GM12878 (cell line): Measurements from ENCODE around the gene RNF38. TPM values are rescaled to one million over a fixed set of nuclear protein-coding genes. Genes with fewer than 3 reads are reported as not detected.

Experiments
- ATAC-seq: fragments of 200-7000 bp; cut with Tn5 transposase; 3 replicates; pipeline ENCODE4 v1.9.1; 2020; ENCODE audit warnings: mild to moderate bottlenecking, moderate library complexity
- BruUV-seq: library from RNA; stranded (reverse); fragments of 400-500 nt; replicated peaks from 2 replicates; lab custom pipeline; 2021; lab: Mats Ljungman, UMichigan
- CTCF ChIA-PET: fragments of 300-600 bp; sonication (Branson Sonifier 250); formaldehyde crosslinking; extraction: SDS; loops from one replicate; lab custom pipeline; 2021; ENCODE audit warnings: inconsistent platforms; lab: Yijun Ruan, JAX
- POLR2A ChIA-PET: fragments of 350-600 bp; formaldehyde crosslinking; extraction: SDS; loops from one replicate; lab custom pipeline; 2021; ENCODE audit warnings: inconsistent platforms; lab: Charles Lee
- RAD21 ChIA-PET: fragments of 300-600 bp; sonication (Branson Sonifier 250); formaldehyde crosslinking; loops from one replicate; lab custom pipeline; 2023; ENCODE audit warnings: antibody characterized with exemption; ENCODE audit not compliant: unreplicated experiment; lab: Charles Lee
- SMC1A ChIA-PET: fragments of 300-600 bp; sonication (Branson Sonifier 250); formaldehyde crosslinking; loops from one replicate; lab custom pipeline; 2023; ENCODE audit not compliant: unreplicated experiment, uncharacterized antibody; lab: Charles Lee
- DNase-seq: peaks from one replicate; pipeline ENCODE4 v3.0.0-alpha.2; 2011; ENCODE audit warnings: low read depth, low spot score
- FAIRE-seq: peaks from 3 replicates; lab custom pipeline; 2011; peaks lifted over from hg19 to GRCh38; lab: Jason Lieb, UNC
- H2AFZ ChIP-seq: 2 replicates; pipeline ENCODE4 v1.6.0; 2011; ENCODE audit warnings: low read depth, low read length, control low read depth; ENCODE audit not compliant: control insufficient read depth
- H3K27ac ChIP-seq: 2 replicates; pipeline ENCODE4 v1.5.1; 2011; ENCODE audit warnings: control low read depth; ENCODE audit not compliant: control insufficient read depth, insufficient read depth
- H3K27me3 ChIP-seq, 2 experiments: replicated peaks in 1 of 2; 2 replicates each; pipeline versions ENCODE4 v1.6.0 to v1.6.1; 2011; ENCODE audit warnings: low read length in 1 of 2; ENCODE audit not compliant: control insufficient read depth in 2 of 2, insufficient read depth in 2 of 2
- H3K36me3 ChIP-seq, 2 experiments: 2 replicates each; pipeline ENCODE4 v1.5.1; 2011; ENCODE audit warnings: low read length in 1 of 2; ENCODE audit not compliant: control insufficient read depth in 2 of 2, insufficient read depth in 2 of 2
- H3K4me1 ChIP-seq: 2 replicates; pipeline ENCODE4 v1.6.1; 2011; ENCODE audit warnings: mild to moderate bottlenecking, low read length, moderate library complexity, mixed read lengths; ENCODE audit not compliant: control insufficient read depth, insufficient read depth
- H3K4me2 ChIP-seq: 2 replicates; pipeline ENCODE4 v1.6.0; 2011; ENCODE audit warnings: control low read depth; ENCODE audit not compliant: control insufficient read depth, insufficient read depth
- H3K4me3 ChIP-seq: fragments of 200-600 bp; sonication (generic); 2 replicates; pipeline ENCODE4 v1.5.1; 2016
- H3K79me2 ChIP-seq: 2 replicates; pipeline ENCODE4 v1.6.0; 2011; ENCODE audit warnings: low read length; ENCODE audit not compliant: control insufficient read depth, insufficient read depth
- H3K9ac ChIP-seq: 2 replicates; pipeline ENCODE4 v1.8.0; 2011; ENCODE audit warnings: low read length, control low read depth, mixed read lengths; ENCODE audit not compliant: control insufficient read depth, insufficient read depth
- H3K9me3 ChIP-seq: replicated peaks from 3 replicates; pipeline ENCODE4 v1.5.1; 2011; ENCODE audit warnings: mild to moderate bottlenecking, low read length; ENCODE audit not compliant: control insufficient read depth, insufficient read depth
- H4K20me1 ChIP-seq: 2 replicates; pipeline ENCODE4 v1.6.0; 2011; ENCODE audit not compliant: control insufficient read depth, insufficient read depth
- BMI1 ChIP-seq: fragments of 450-650 bp; IDR thresholded peaks from 2 replicates; pipeline ENCODE4 v1.6.1; 2016; ENCODE audit warnings: mild to moderate bottlenecking, moderate library complexity, borderline replicate concordance
- MTA2 ChIP-seq: fragments of 450-650 bp; IDR thresholded peaks from 2 replicates; pipeline ENCODE4 v1.6.1; 2016; ENCODE audit warnings: low read depth, mild to moderate bottlenecking, moderate library complexity
- NBN ChIP-seq: fragments of 450-650 bp; IDR thresholded peaks from 2 replicates; pipeline ENCODE4 v1.6.1; 2016
- PAX5 ChIP-seq: IDR thresholded peaks from 2 replicates; pipeline ENCODE4 v1.6.1; 2011; ENCODE audit warnings: low read depth, low read length, borderline replicate concordance
- PAX8 ChIP-seq: fragments of 450-650 bp; IDR thresholded peaks from 2 replicates; pipeline ENCODE4 v1.6.1; 2017; ENCODE audit warnings: mild to moderate bottlenecking, moderate library complexity
- PBX3 ChIP-seq: IDR thresholded peaks from 2 replicates; pipeline ENCODE4 v1.6.1; 2011; ENCODE audit warnings: mild to moderate bottlenecking, low read depth, low read length, moderate library complexity; ENCODE audit not compliant: insufficient replicate concordance
- POLR2AphosphoS5 ChIP-seq: IDR thresholded peaks from 2 replicates; pipeline ENCODE4 v1.6.1; 2011; ENCODE audit warnings: mild to moderate bottlenecking, low read length, inconsistent platforms
- RCOR1 ChIP-seq: conservative IDR thresholded peaks from 2 replicates; pipeline ENCODE4 v1.6.1; 2012; ENCODE audit warnings: low read depth, low read length, improper control_type of control experiment
- SIX5 ChIP-seq: IDR thresholded peaks from 2 replicates; pipeline ENCODE4 v1.6.1; 2011; ENCODE audit warnings: mild to moderate bottlenecking, low read depth, low read length, moderate library complexity; ENCODE audit not compliant: severe bottlenecking
- WGBS: methylation state at CpG from one replicate; pipeline ENCODE4 v1.1.6; 2016; ENCODE audit warnings: low lambda C conversion rate; ENCODE audit not compliant: insufficient replicate concordance, insufficient coverage; ENCODE audit errors: missing lambda C conversion rate; 5-methylcytosine and 5-hydroxymethylcytosine counted together
- in situ Hi-C: fragments of 300-500 bp; cut with MboI; formaldehyde crosslinking; loops from 9 replicates; pipeline ENCODE4 v1.14.3; 2018; ENCODE audit warnings: mixed read lengths
- intact Hi-C: fragments of 100-400 bp; cut with micrococcal nuclease; formaldehyde crosslinking; loops from one replicate; pipeline ENCODE4 v1.14.2; 2022; ENCODE audit not compliant: unreplicated experiment
- polyA plus RNA-seq, 11 experiments: library from polyadenylated mRNA; depleted of rRNA in 4 of 11; unstranded in 6 of 11; stranded (reverse) in 5 of 11; fragments of >200 nt; fragmentation: Nextera tagmentation in 4 of 11; fragmentation: Illumina TruSeq in 1 of 11; extraction: Ambion mirVana in 4 of 11; extraction: Trizol in 1 of 11; gene quantifications; 1 replicate in 1 of 11; 2 replicates in 10 of 11; pipeline versions ENCODE4 v1.2.1 to v1.2.3, GENCODE V29; 2011 to 2016; ENCODE audit warnings: inconsistent platforms in 2 of 11, missing spikeins in 2 of 11, low read depth in 1 of 11
- total RNA-seq, 4 experiments: library from RNA; depleted of rRNA in 3 of 4; stranded (reverse); fragments of >200 nt in 3 of 4; fragmentation: Illumina TruSeq in 1 of 4; extraction: Trizol in 1 of 4; gene quantifications; 2 replicates each; pipeline versions ENCODE4 v1.2.1 to v1.2.3, GENCODE V29; 2013 to 2021

The RNF38 gene
- total and polyA plus RNA-seq, 10 of the 15 experiments (the other 5 are each of a cell fraction or from before 2014, with no cell fraction given), result 5.1 to 34.7 (median 12.7) TPM

- H3K9ac ChIP-seq, result no peak overlapping the region
- no peak overlapping the region for H2AFZ ChIP-seq
- FAIRE-seq, result no peak
- H3K4me3 ChIP-seq, result no peak overlapping the region
- in situ Hi-C loops, result no loop called here
- H3K36me3 ChIP-seq, result no peaks in the 10 kb centered on the region
- TF ChIP-seq MTA2, result no peak
- no peak for TF ChIP-seq POLR2AphosphoS5
- TF ChIP-seq PAX5, result no peak
- TF ChIP-seq NBN, result no peak
- TF ChIP-seq BMI1, result no peak
- TF ChIP-seq PAX8, result no peak
- no peak for TF ChIP-seq RCOR1
- no peak for TF ChIP-seq PBX3
- TF ChIP-seq SIX5, result no peak
- no peak overlapping the region for H3K27ac ChIP-seq
- ChIA-PET CTCF (interaction anchor here (1.7 to 2.0 kb wide), 3 partner anchors 12 to 135 kb away, joined by 5 to 6 read pairs (median 6); partner anchors contain the start of gene CLTA), SMC1A (no interaction called here), POLR2A (no interaction called here), RAD21 (no interaction called here)
- H3K4me1 ChIP-seq, result no peaks in the 10 kb centered on the region
- DNase-seq, result no peak
- H3K79me2 ChIP-seq, result no peaks in the 10 kb centered on the region
- 87% methylated on average over 24 of the region's 24 CpGs for WGBS
- ATAC-seq, result no peak
- no peaks in the 10 kb centered on the region for H4K20me1 ChIP-seq
- H3K9me3 ChIP-seq, result no peaks in the 10 kb centered on the region
- BruUV-seq, result no TSS peak
- intact Hi-C loops, result loop anchor here (5.0 to 10.0 kb wide), 3 partner anchors 133 to 400 kb away; partner anchors contain the start of gene CLTA
- H3K27me3 ChIP-seq, result no peaks in the 10 kb centered on the region
- no peak overlapping the region for H3K4me2 ChIP-seq
These were observed 74.8 kb downstream of the RNF38 start for GRCh38 chr9:36325081-36325828.
